GM21515 (cell line): ENCODE measurements around the gene MZT1.
A peak's percentile ranks its signal among the peaks of the same experiment; 100 is the strongest.
"Not testable (repeated sequence)": the region's sequence is repeated elsewhere in the genome, so short reads cannot be mapped to it uniquely, and the experiment has no call there.

Experiments used
- ATAC-seq: cut with Tn5 transposase; IDR thresholded peaks from one replicate; pipeline ENCODE4 v1.9.1; 2021; ENCODE audit not compliant: unreplicated experiment

MZT1 gene, protein sequence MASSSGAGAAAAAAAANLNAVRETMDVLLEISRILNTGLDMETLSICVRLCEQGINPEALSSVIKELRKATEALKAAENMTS

DNA sequence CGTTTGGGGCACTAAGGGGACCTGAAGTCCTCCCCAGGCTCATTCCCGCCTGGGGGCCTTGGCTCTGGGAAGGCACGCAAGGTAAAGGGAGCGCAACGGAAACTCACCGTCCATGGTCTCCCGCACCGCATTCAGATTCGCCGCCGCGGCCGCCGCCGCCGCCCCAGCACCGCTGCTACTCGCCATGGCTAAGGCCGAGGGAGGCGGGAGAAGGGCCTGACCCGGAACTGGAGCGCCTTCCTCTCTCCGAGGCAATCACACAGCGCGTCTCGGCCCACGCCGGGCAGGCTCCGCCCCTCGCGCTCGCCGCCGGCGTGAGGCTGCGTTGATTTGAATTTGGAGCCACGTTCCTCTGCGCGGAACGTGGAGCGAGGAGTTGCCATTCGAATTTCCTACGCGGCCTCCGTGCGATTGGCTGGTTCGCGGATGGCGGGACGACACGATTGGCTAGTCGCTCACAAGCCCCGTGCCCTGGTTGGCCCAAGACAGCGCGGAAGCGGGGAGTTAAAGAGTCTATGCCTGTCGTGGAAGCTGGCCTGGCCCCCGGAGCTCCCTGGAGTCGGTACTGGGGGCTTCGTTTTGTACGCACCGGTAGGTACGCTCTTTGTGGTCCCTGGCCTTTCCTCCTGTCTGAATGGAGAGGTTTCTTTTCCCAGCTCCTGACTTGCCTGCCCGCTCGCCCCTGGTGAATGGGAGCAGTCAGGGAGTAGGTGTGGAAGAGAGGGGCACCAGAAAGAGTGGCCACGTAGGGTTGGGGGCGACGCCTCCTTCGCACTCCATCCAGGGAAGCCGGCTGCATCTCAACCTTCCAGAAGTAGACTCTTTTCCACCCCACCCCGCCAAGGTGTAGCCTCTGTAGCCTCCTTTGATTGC lies at the start of gene MZT1, which contains the start of gene BORA:
MZT1 (minus strand) TSS at position 213 of the 873 bp plus-strand sequence; CDS start at position 186, 27 bp downstream.
BORA (plus strand) TSS at position 507 of the 873 bp plus-strand sequence. CDS start 1,018 bp downstream, outside the sequence.
- peak; percentile 95 for ATAC-seq

DNA sequence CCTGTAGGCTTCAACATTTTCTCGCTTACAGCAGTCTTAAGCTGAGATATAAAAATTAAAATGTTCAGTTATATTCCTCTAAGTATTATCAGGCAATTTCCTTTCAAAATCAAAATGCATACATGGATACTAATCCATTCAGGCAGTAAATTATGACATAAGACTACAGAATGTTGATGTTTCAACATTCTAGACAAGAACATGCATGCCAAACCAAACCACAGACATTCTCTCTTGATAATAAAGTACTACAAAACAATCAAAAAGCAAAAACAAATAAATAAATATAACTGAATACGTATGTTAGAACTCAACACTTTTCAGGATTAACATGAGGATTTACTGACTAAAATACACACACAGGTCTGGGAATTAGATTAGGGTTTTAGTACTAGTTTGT lies 46.6 kb upstream of the MZT1 start:
- ATAC-seq, result no peak

DNA sequence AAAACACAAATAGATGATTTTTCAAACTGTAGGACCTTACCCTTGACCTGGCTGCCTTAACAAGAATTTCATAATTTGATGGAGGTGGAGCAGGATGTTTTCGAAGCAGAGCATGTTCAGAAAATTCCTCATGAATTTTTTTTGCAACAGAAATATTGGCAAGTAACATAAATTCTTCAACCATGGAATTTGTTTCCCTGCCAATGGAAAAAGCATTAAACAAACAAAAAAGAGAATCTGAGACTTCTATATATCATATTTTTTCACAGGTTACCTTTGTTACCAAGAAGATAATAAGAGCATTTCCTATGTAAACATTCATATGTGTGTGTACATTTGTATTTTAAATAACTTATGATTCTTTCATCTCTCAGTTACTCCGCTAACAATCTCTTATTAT lies 36.0 kb upstream of the MZT1 start:
- ATAC-seq, result no peak

DNA sequence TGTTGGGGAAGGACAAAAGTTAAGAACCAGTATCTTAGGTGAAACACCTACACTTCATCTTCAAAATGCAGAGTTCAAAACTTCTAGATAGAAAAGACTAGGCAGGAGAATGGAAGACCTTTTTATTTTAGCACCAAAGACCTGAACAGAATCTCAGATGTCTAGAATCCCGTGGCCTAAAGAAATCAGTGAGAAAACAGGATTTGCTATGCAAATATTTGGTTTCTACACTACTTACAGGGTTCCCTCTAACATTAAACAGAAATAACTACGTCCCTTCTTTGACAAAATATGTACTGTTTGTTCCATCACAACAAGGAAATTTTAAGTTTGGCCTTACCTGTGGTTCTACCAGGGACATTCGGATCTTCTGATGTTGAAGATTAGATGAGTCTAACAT lies 32.8 kb upstream of the MZT1 start:
- ATAC-seq, result no peak

DNA sequence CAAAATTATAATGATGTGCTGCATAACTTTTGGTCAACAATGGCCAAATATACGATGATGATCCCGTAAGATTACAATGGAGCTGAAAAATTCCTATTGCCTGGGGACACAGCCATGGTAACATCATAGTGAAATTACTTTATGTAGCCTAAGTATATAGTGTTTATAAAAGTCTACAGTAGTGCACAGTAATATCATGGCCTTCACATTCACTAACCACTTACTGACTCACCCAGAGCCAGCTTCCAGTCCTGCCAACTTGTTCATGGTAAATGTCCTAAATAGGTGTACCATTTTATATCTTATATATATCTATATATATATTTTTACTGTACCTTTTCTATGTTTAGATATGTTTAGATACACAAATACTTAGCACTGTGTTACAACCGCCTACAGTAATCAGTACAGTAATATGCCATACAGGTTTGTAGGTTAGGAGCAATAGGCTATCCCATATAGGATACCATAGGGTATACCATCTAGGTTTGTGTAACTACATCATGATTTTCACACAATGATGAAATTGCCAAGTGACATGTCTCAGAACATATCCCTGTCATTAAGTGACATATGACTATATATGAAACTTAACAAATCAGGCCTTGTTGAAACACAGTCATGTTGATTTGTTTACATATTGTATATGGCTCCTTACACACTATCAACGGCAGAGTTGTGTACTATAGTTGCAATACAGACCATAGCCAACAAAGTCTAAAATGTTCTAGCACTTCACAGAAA lies 30.5 kb upstream of the MZT1 start:
- no peak for ATAC-seq

DNA sequence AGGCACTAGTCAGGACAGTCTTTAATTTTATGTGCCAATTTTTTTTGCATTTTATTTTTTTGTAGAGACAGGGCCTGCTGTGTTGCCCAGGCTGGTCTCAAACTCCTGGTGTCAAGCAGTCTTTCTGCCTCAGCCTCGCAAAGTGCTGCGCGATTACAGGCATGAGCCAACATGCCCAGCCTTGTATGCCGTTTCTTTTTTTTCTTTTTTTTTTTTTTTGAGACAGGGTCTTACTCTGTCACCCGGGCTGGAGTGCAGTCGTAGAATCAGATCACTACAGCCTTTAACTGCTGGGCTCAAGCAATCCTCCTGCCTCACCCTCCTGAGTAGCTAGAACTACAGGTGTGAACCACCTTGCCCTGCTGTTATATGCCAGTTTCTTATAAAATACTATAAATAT lies 26.7 kb upstream of the MZT1 start:
- ATAC-seq, result no peak

DNA sequence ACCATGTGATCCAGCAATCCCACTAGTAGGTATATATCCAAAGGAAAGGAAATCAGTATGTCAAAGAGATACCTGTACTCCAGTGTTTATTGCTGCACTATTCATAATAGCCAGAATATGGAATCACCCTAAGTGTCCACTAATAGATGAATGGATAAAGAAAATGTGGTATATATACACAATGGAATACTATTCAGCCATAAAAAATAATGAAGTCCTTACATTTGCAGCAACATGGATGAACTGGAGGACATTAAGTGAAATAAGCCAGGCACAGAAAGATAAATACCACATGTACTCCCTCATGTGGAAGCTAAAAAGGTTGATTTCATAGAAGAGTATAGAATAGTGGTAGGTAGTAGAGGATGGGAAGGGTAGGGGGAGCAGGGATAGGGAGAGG lies 23.8 kb upstream of the MZT1 start:
- ATAC-seq, result no peak

DNA sequence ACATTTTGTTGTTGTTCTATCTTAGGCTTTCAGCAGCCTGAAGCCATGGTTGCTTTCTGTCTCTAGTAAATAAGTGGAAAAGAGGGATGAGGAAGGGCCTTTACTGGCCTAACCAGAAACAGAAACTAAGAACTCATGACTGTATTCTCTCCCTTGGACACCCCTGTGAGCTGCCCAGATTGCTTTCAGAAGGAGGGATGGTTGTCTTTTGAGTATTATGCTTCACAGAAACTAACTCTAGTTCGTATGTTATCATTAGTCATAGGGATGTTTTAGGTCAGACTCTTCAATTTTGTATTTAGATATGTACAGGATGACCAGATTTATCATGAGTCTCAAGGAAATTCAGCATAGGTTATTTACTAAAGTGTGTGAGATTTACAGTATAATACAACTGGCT lies 17.8 kb upstream of the MZT1 start:
- no peak for ATAC-seq

DNA sequence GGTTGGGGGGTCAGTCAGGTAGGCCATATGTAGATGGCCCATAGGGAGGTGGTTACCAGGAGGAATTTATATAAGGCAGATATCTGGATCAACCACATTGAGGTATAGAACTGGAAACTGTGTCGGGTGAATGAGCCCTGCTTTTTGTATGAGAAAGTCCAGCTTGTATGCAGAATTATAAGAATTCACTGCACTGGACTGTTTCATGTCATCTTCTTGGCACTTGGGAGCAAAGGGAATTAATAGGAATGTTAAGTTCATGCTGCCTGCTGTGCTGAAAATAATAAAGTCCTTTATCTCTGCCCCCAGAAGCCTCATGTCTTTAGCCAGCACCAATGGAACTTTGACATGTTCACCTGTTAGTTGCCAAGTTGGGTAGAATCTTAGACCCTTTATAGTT lies 12.6 kb upstream of the MZT1 start:
- no peak for ATAC-seq

DNA sequence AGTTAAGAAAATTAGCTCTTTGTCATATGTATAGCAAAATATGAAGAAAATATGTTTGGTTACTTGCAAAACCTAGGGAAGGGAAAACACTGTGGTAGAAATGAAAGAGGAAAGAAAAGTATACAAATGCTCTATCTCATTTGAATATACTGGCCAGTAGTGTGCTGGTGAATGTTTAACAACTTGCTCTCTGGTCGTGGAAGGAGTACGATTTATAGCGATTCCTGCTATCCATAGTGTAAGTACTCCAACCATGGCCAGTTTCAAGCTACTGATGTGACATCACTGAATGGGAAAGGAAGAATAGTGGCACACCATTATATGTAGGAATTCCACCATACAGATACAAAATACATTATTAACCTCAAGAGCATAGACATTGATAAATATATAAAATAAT lies 9.6 kb upstream of the MZT1 start:
- ATAC-seq, result no peak

DNA sequence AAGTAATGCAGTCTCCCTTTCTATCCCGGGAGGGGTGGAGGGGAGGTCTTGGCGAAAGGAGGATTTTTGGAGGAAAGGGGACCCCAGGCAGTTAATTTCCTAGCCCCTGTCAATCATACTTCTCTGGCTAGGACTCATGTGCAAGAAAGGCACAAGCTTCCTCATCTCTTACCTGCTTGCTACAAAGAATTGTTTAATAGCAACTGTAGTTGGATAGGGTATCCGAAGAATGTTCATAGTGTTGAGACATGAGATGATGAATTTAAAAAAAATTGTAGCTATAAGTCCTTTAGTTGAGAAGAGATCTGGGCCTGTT lies 819 bp upstream of the MZT1 start:
- ATAC-seq, result no peak

DNA sequence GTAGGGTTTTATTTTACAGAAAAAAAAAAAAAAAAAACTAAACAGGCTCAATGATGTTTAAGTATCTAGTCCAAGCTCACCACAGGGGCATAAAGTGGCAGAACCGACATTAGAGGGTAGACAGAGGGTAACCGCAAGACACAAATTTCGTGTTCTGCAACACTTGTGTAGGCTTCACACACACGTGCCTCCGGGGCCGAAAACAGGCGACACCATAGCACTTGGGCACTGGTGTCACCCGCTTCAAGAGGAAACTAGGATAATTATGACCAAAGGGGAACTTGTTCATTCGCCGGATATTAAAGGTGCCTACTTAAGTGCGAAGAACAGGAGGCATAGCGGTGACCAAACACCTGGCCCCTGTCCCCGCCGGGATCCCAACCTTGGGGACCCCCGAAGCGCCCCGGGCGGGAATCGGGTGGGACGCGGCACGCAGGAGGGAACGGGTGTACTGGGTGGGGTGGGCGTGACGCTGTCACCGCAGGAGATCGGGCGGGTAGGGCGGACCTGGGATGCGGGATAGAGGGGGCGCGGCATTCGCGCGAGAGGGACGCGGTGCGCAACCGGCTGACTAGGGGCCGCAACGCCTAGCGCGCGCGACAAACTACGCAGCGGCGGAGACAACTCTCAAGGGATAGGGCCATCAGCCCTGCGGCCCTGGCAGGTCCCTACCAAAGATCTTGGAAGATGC lies 558 bp downstream of the MZT1 start:
- peak; percentile 26 for ATAC-seq

DNA sequence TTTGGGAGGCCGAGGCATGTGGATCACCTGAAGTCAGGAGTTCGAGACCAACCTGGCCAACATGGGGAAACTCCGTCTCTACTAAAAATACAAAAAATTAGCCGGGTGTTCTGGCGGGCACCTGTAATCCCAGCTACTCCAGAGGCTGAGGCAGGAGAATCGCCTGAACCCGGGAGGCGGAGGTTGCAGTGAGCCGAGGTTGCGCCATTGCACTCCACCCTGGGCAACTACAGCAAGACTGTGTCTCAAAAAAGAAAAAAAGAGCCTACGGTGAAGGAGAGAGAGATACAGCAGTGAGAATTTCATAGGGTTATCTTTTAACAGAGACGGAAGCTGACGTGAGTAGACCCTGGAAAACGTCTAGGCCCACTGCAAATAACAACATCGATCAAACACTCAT lies 1.2 kb downstream of the MZT1 start:
- not testable (repeated sequence) for ATAC-seq

DNA sequence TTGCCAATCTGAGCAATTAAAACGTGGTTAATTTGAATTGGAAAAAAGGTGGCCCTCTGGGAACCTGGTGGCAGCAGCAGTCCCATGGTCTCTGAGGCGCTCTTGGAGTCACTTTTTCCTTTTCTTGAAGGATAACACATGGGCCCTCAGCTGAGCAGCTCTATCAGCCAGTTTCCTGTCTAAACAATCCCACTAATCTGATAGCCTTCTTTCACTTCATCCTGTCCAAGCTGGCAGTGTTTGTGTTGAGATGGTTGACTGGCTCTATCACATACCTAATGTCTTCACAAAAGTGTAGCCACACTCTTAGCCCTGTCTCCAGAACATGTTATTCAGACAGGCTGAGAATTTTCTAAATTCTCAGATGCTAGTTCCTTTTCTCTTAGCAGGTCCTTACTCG lies 10.7 kb downstream of the MZT1 start:
- ATAC-seq, result no peak

DNA sequence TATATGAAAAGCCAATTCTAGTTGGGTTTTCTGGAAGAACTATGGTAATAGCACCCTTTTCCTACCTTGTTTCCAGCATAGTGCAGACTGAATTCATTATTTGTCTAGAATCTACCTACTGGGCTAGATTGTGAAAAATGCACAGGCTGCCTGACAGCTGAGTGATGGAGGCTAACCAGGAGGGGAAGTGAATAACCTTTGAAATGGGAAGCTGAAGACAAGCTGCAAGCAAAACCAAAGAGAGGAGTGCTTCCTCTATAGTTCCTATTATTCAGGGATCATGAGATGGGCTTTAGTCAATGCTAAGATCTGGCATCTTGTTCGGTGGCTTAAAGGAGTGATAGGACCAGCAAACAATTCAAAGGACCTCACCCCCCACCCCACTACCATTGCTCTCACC lies 26.9 kb downstream of the MZT1 start:
- no peak for ATAC-seq

DNA sequence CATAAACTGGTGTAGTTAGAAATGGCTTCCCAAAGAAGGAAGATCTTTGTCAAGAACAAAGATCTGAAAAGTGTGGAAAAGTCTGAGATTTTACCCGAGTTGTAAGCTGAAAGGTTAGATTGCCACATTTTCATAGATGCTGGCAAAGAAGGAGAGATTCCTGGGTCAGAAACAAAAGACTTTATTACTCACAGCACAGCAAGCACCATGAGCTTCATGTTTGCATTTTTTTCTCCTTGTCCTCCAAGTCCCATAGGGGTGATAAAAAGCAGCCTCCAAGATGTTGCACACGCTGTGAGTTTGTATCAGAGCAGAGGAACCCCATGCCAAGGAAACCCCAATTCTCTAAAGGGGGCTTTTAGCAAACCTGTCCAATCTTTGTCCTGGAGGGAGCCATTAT lies 29.3 kb downstream of the MZT1 start:
- no peak for ATAC-seq

DNA sequence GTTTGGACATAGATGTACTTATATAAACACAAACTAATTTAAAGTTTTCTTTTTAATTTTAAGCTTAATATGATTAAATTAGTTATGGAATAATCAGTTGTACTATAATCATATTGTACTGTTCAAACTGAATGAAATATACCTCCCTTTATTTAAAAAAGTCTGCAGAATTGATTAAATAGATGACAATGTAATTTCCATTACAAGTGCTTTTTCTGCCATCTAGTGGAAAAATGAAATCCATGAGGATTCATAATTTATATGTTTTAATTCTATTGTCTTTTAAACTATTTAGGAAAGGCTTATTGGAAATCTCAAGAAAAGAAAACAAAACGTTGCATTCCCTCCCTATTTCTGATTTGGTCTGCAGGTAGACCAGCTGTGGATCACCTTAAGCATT lies 30.9 kb downstream of the MZT1 start:
- no peak for ATAC-seq

DNA sequence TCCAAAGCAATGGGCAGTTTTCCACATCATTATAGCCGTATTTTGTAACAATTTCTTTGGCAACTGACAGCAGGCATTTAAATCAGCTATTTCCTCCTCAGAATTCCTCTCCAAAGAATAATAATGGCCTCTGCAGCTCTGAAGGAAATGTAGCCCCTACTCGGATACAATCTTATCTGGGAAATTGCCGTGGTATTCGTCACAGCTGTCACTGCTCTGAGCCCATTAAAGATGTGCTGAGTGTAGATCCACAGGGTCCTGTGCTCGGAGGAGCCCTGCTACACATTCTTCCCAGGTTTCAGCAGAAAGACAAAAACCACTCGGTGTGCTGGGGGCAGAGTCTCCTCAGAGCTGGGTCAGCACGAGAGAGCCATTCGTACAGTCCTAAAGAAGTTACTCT lies 33.1 kb downstream of the MZT1 start:
- no peak for ATAC-seq

DNA sequence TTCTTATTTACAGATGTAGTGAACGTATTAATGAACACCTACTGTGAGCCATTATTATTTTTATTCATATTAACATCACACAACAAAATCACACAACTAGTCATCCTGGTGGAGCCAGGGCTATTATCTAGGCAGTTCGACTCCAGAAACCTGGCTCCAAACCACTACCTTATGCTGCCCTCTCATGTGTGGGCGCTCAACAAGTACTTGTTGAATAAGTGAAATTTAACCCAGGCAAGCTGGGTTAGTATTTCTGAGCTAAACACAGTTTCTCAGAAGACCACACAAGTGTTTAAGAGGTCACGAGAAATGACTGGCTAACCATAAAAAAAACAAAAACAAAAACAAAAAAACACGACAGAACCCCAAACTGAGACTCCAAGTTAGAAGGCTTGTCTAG lies 33.6 kb downstream of the MZT1 start:
- ATAC-seq, result no peak

DNA sequence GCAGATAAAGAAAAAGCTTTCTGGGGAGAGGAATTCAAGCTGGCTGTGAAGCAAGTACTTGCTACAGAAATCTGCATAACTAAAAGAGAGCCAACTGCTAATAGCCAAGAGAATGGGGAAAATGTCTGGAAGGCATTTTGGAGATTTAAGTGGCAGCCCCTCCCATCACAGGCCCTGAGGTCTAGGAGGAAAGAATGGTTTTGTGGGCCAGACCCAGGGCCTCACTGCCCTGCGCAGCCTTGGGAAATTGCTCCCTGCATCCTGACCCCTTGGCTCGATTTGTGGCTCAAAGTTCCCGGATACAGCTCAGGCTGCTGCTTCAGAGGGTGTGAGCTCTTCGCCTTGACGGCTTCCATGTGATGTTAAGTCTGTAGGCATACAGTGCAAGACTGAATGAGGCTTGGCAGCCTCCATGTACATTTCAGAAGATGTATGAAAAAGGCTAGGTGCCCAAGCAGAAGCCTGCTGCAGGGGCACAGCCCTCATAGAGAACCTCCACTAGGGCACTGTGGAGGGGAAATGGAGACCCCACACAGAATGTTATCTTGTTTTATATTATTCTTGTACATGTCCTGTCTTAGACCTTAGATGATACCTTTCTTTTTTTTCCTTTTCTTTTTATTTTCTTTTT lies 34.4 kb downstream of the MZT1 start:
- no peak for ATAC-seq

DNA sequence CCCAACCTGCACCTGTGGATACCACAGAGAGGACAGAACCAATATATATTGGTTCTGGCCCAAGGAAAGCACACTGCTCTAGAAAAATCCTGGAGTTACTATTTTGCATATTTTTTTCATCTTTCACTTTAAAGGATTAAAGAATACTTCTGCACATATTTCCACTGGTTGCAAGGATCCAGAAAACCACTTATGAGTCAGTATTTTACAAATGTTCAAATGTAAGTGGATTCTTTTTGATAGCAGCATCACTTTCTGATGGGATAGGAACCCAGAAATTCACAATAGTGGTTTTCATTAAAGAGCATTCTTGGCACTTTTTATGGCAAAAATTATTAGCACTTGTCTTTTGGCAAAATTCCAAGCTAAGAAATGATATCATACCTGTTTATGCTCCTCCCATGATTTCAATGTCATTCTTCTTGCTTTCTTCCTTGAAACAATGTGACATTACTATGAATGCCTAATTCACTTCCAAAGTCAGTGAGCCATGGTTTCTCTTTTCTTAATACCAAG lies 38.2 kb downstream of the MZT1 start:
- no peak for ATAC-seq
